Inferior parietal cortex (tissue), 1 donor: ENCODE data around the gene MT1X.
"Not testable (repeated sequence)": the region's sequence is repeated elsewhere in the genome, so short reads cannot be mapped to it uniquely, and the experiment has no call there.

Experiments used
- DNase-seq: peaks from one replicate; pipeline ENCODE4 v3.0.0-alpha.2; 2016; ENCODE audit errors: extremely low spot score

MT1X gene

DNA sequence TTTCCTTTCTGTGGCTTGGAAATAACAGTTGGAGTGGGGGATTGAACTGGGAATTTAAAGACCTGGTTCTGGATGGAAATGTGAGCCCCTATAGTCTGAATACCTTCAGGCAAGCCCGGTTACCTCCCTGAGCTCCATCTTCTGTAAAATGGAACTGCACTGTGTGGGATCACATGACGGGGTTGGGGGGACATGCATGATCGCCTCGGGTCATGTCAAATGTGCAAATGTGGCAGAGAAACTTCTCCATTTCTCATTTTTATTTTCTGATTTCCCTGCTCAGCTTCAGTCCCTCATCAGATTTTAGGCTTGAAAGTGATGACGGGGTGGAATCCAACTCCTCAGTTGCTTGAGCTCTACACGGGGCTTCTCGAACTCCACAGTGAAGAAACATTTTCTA, 29.1 kb upstream of the MT1X start:
- no peak for DNase-seq

DNA sequence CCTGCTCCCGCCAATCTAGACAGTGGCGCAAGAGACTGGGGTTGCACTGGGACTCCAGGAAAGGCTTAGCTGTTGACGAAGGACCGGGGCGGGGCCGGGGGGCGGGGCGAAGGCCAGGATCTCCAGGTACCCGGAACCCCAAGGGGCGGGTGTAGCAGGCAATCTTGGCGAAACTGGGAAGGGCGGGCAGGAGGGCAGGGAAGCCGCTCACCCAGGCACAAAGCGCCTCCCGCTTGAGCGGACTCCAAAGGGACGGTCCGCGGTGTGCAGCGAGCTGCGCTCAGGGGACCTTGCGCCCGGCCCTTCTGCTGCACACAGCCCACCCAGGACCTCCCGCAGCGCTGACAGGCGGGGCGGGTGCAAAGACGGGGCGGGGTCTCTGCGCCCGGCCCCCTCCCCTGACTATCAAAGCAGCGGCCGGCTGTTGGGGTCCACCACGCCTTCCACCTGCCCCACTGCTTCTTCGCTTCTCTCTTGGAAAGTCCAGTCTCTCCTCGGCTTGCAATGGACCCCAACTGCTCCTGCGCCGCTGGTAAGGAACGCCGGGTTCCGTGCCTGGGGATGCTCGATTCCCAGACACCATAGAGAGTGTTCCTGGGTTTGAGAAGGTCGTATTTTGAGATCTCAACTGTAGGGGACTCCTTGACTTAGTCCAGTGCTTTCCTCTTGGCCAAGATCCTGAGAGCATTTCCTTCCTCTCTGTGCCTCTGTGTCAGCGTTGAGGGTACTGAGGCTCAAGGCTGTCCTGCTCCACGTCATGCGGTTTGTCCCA, 24.5 kb upstream of the MT1X start, which contains the start of gene MT1F:
MT1F (plus strand) TSS at position 405 of the 772 bp plus-strand sequence; CDS start at position 505, 100 bp downstream.
- no peak for DNase-seq

DNA sequence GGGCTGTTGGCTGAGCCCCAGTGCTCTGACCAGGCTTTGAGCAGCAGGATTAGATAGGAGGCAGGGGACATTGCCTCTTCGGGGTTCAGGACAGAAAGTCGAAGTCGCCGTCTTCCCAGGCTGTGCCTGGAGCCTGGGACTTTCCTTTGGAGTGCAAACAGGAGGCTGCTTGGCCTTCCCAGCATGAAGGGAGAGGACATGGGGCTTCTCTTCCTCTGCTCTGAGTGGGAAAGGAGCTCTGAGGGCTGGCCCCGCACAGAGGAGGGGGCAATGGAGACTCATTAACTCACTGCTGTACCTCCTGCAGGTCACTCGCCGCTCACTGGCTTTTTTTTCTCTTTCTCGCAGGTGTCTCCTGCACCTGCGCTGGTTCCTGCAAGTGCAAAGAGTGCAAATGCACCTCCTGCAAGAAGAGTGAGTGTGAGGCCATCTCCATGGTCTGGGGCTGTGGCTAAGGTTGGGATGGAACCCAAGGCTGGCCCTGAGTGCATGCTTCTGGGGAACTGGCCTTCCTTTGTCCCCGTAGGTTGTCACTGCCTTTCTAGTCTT, 23.9 kb upstream of the MT1X start:
- DNase-seq: no peak

DNA sequence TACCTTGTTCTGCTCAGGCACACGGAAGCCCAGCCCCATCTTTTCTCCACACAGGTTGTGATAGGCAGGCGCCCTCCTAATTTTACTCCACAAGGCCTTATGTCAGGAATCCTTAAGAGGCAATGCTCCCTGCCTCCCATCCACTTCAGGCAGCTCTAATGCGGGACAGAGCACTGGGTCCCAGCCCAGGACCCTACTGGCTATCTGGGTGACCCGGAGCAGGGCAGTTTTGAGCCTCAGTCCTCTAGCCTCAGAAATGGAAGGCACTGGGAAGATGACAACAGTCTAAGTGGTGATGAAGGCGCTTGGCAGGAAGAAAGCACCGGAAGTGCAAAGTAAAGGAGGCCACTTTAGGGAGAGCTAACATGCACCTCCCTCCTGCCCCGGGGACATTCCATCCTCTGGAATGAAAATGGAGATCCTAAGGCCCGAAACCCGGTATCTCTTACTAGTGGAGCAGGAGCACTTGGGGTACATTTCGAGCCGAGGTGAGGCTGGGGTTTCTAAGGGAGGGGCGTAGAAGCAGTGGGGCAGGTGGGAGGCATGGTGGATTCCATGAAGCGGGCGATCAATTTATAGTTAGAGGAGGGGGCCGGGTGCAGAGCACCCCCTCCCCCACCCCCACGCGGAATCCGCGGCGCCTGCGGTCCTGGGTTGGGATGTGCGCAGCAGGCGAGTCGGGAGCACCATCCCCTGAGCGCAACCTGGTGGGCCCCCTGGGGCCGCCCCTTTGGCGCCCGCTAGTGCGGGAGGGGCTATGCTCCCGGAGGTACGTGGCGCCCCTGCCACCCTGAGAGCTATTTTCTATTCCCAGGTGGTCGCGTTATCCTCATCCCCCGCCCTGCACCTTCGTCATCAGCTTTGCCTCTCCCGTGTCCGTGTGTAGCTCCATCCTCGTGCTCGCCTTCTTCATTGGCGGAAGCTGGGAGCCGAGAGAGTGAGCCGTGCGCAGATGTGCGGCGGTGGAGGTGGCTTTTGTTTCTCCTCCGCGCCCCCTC, 19.6 kb upstream of the MT1X start:
- DNase-seq: no peak

DNA sequence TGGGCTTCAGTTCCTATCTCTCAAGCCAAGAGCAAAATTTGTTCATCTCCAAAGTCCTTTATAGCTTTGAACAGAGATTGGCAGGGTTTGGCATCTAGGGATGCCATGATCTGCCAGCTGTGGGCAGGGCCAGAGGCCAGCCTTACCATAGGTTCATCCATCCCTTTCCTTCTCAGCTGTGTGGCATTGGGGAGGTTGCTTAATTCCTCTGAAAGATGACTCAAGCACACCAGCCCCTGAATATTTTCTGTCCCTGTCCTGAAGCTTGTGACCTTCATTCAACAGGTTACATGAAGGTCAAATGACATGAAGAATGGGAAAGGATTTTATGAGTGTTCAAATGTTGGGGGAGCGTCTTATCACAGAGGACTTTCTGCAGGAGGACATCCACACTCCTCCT, 17.8 kb upstream of the MT1X start:
- no peak for DNase-seq

DNA sequence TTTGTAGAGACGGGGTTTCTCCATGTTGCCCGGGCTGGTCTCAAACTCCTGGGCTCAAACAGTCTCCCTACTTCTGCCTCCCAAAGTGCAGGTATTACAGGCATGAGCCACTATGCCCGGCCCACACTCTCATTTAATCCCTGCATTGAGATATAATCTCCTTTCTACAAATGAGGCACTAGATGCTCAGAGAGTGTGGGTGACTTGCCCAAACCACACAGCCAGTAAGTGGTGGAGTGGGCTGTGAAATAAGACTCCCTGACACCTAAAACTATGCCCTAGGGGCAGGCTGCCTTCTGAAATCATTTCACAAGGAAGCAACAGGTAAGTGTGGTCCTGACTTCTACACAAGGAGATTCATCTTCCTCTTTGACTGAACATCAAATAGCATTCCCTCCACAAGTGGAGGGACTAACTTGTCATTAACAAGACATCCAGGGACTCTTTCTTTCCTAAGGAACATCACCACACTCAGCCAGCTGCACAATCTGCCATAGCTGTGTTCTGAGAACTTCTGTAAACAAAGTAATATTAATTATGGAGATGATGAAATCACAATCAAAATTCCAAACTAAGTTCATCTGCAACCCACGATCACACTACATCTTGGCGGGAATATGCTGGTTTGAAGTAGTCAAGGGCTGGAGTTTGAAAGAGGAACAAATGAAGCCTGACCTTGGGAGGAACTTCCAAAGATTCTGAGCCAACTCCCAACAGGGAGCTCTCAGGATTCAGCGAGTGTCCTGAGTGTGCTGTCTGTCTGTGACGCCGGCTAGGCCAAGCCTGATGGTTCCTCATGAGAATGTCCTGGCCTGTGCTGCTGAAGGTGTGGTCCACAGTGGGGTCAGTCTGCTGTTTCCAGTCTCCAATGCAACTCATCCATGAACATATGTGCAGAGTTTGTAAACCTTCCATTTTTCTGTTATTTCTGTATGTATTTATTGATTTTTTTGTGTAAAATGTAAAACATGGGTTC, 16.7 kb upstream of the MT1X start:
- not testable (repeated sequence) for DNase-seq

DNA sequence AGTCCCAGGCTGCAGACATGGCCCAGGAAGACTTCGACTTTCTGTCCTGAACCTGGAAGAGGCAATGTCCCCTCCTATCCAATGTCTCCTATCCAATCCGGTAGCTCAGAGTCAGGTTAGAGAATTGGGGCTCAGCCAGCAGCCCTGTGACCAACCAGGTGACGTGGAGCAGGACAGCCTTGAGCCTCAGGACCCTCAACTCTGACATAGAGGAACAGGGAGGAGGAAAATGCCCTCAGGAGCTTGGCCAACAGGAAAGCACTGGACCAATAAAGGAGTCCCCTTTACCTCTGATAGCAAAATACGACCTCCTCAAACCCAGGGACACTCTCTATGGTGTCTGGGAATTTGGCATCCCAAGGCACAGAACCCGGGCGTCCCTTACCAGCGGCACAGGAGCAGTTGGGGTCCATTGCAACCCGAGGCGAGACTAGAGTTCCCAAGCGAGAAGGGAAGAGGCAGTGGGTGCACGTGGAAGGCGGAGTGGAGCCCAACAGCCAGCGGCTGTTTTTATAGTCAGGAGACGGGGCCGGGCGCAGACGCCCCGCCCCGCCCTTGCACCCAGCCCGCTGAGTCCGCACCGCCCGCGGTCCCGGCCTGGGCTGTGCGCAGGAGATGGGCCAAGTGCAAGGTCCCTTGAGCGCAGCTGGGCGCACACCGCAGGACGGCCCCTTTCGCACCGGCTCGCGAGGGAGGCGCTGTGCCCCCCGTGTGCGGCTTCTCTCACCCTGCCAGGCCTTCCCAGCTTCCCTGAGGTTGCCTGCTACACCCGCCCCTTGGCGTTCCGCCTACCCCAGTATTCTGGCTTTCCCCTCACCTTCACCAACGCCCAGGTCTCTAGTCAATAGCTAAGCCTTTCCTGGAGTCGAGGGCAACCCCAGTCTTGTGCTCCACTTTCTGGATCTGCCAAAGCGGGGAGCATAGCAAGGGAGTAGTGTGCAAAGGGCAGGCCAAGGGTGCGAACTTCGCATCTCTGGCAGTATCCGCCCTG, 14.4 kb upstream of the MT1X start, which contains the start of gene MT1G:
MT1G (minus strand) TSS at position 485 of the 991 bp plus-strand sequence; CDS start at position 413, 72 bp downstream.
- no peak for DNase-seq

DNA sequence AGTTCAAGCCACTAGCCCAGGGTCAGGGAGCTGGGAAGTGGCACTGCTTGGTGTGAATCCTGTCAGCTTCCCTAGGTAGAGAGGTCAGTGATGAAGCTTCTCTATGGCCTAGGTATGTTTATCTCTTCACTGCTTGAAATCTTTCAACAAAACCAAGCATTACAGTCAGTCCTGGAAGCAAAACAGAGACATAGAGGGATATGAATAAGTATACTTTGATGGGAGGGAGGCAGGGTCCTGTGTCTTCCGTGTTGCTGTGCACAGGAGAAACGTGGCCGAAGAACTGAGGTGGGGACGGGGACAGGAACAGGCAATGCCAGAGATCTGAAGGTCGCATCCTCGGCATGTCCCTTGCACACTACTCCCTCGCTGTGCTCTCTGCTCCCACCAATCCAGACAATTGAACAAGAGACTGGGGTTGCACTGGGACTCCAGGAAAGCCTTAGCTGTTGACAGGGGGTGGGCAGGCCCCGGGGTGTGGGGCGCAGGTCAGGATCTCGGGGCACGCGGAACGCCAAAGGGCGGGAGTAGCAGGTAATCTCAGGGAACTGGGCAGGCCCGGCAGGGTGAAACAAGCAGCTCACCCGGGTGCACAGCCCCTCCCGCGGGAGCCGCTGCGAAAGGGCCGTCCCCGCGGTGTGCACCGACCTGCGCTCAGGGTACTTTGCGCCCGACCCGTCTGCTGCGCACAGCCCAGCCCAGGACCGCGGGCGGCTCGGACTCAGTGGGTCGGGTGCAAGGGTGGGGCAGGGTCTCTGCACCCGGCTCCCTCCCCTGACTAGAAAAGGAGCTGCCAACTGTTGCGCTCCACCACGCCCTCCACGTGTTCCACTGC, 13.0 kb upstream of the MT1X start, which contains the start of gene MT1H:
MT1H (plus strand) TSS at position 810 of the 835 bp plus-strand sequence. CDS start 71 bp downstream, outside the sequence.
- DNase-seq: no peak

DNA sequence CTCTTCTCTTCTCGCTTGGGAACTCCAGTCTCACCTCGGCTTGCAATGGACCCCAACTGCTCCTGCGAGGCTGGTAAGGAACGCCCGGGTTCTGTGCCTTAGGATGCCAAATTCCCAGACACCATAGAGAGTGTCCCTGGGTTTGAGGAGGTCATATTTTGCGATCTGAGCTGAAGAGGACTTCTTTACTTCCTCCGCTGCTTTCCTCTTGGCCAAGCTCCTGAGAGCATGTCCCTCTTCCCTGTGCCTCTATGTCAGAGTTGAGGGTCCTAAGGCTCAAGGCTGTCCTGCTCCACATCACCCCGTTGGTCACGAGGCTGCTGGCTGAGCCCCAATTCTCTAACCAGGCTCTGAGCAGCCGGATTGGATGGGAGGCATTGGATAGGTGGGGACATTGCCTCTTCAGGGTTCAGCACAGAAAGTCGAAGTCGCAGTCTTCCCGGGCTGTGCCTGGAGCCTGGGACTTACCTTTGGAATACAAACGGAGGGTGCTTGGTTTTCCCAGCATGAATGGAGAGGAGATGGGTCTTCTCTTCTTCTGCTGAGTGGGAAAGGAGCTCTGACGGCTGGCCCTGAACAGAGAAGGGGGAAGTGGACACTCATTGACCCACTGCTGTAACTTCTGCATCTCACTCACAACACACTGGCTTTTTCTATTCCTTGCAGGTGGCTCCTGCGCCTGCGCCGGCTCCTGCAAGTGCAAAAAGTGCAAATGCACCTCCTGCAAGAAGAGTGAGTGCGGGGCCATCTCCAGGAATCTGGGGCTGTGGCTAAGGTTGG, 12.2 kb upstream of the MT1X start:
- no peak for DNase-seq

DNA sequence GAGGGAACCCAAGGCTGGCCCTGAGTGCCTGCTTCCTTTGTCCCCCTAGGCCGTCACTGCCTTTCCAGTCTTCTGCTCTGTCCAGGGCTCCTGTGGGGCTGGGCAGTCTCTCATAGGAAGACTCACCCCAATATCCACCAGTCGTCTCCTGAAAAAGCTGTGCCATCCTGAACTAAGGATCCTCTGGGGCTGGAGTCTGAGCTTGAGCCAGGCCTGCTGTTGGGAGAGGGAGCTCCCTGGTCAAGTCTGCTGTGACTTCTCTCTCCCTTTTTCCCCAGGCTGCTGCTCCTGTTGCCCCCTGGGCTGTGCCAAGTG, 11.7 kb upstream of the MT1X start:
- DNase-seq: no peak

DNA sequence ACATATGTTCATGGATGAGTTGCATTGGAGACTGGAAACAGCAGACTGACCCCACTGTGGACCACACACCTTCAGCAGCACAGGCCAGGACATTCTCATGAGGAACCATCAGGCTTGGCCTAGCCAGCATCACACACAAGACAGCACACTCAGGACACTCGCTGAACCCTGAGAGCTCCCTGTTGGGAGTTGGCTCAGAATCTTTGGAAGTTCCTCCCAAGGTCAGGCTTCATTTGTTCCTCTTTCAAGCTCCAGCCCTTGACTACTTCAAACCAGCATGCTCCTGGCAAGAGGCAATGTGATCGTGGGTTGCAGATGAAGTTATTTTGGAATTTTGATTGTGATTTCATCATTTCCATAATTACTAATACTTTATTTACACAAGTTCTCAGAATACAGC, 10.6 kb upstream of the MT1X start:
- DNase-seq: not testable (repeated sequence)

DNA sequence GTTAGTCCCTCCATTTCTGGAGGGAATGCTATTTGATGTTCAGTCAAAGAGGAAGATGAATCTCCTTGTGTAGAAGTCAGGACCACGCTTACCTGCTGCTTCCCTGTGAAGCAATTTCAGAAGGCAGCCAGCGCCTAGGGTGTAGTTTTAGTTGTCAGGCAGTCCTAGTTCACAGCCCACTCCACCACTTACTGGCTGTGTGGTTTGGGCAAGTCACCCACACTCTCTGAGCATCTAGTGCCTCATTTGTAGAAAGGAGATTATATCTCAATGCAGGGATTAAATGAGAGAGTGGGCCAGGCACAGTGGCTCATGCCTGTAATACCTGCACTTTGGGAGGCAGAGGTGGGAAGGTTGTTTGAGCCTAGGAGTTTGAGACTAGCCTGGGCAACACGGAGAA, 10.1 kb upstream of the MT1X start:
- not testable (repeated sequence) for DNase-seq

DNA sequence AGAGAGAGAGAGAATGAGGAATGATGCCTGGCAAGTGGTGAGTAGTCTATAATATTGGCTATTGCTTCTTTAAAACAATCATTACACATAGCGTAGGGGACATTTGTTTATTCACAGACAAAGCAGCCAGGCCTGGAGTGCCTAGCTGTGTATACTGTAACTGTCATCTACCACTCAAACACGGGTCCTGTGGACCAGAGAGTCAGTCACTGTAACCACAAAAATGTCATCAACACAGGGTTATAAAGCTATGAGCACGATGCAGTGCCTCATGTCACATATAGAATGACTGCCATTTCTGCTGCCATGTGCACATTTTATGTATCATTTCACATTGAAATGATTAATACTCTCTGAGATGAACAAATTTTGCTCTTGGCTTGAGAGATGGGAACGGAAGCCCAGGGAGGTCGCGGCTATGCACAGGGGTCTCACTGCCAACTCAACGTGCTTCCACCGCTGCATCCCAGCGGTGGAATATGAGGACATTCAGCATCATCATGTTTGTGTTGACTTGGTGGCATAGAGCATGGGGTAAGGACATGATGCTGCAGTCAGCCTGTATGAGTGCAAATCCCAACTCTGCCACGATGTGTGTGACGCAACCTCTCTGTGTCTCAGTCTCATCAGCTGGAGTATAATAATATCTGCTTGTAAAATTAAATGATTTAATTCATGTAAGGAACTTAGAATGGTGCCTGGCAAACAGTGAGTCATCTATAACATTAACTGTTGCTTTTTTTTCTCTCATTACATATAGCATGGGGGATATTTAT, 9.3 kb upstream of the MT1X start:
- no peak for DNase-seq

DNA sequence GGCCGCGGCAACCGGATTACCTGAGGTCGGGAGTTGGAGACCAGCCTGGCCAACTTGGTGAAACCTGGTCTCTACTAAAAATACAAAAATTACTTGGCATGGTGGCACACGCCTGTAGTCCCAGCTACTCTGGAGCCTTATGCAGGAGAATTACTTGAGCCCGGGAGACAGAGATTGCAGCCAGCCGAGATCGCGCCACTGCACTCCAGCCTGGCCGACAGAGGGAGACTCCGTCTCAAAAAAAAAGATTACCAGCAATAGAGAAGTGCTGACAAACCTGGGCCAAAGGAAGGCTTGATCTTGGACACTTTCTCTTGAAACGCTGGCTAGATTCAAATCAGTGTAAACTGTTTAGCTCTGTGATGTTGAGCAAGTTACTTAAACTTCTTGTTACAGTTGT, 8.3 kb upstream of the MT1X start:
- DNase-seq: no peak

DNA sequence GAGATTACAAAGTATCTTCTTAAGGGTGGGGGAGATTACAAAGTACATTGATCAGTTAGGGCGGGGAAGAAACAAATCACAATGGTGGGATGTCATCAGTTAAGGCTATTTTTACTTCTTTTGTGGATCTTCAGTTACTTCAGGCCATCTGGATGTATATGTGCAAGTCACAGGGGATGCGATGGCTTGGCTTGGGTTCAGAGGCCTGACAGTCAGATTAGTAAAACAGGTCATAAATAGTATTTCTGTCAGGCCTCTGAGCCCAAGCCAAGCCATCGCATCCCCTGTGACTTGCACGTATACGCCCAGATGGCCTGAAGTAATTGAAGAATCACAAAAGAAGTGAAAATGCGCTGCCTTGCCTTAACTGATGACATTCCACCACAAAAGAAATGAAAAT, 7.7 kb upstream of the MT1X start:
- DNase-seq: not testable (repeated sequence)

DNA sequence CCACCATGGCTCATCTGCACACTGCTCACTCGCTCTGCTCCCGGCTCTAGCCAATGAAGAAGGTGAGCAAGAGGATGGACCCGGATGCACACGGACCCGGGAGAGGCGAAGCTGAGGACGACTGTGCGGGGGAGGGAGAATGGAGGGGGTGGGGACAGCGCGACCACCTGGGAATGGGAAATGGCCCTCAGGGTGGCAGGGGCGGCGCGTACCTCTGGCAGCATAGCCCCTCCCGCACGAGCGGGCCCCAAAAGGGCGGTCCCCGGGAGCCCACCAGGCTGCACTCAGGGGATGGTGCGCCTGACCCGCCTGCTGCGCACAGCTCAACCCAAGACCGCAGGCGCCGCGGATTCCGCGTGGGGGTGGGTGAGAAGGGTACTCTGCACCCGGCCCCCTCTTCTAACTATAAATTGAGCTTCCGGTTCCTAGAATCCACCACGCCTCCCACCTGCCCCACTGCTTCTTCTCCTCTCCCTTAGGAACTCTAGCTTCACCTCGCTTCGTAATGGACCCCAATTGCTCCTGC, 6.5 kb upstream of the MT1X start:
- DNase-seq: no peak

DNA sequence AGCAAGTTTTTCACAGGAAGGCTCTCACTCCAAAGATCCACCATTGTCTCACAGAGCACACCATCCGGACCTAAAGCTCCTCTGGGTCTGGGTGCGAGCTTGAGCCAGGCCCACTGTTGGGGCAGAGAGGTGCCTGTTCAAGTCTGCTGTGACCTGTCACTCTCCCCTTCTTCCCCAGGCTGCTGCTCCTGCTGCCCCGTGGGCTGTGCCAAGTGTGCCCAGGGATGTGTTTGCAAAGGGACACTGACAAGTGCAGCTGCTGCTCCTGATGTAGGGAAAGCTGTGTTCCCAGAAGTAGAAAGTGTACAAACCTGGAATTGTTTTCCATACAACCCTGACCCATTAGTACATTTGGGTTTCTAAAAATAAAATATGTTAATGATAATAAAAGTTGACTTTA, 4.8 kb upstream of the MT1X start:
- DNase-seq: no peak
